Ishikawa (cell line): ENCODE results near the gene HAUS1.

Source experiments
- CREB1 ChIP-seq: IDR thresholded peaks from 2 replicates; pipeline ENCODE4 v1.6.1; 2012; ENCODE audit warnings: low read depth
- EP300 ChIP-seq: IDR thresholded peaks from 2 replicates; pipeline ENCODE4 v1.6.1; 2012; ENCODE audit warnings: borderline replicate concordance
- NFIC ChIP-seq: IDR thresholded peaks from 2 replicates; pipeline ENCODE4 v1.6.1; 2012
- TAF1 ChIP-seq: IDR thresholded peaks from 2 replicates; pipeline ENCODE4 v1.6.1; 2012; ENCODE audit warnings: low read depth, mild to moderate bottlenecking
- TEAD4 ChIP-seq: IDR thresholded peaks from 2 replicates; pipeline ENCODE4 v1.6.1; 2012
- USF1 ChIP-seq: IDR thresholded peaks from 2 replicates; pipeline ENCODE4 v1.6.1; 2012
- YY1 ChIP-seq: IDR thresholded peaks from 2 replicates; pipeline ENCODE4 v1.6.1; 2012; ENCODE audit warnings: low read depth
- ZBTB7A ChIP-seq: IDR thresholded peaks from 2 replicates; pipeline ENCODE4 v1.6.1; 2012; ENCODE audit warnings: low read depth
- TF ChIP-seq, protein P1 (sequence below): IDR thresholded peaks from 2 replicates; pipeline ENCODE4 v1.6.1; 2012; ENCODE audit warnings: low read depth, mild to moderate bottlenecking
- TF ChIP-seq, protein P2 (sequence below): IDR thresholded peaks from 2 replicates; pipeline ENCODE4 v1.6.1; 2012

GRCh38 chr18:46161703-46162396 is 57.7 kb downstream of the HAUS1 start:
- TF ChIP-seq USF1, result no peak
- no peak for TF ChIP-seq EP300
- no peak for TF ChIP-seq YY1
- TF ChIP-seq, protein P1, sequence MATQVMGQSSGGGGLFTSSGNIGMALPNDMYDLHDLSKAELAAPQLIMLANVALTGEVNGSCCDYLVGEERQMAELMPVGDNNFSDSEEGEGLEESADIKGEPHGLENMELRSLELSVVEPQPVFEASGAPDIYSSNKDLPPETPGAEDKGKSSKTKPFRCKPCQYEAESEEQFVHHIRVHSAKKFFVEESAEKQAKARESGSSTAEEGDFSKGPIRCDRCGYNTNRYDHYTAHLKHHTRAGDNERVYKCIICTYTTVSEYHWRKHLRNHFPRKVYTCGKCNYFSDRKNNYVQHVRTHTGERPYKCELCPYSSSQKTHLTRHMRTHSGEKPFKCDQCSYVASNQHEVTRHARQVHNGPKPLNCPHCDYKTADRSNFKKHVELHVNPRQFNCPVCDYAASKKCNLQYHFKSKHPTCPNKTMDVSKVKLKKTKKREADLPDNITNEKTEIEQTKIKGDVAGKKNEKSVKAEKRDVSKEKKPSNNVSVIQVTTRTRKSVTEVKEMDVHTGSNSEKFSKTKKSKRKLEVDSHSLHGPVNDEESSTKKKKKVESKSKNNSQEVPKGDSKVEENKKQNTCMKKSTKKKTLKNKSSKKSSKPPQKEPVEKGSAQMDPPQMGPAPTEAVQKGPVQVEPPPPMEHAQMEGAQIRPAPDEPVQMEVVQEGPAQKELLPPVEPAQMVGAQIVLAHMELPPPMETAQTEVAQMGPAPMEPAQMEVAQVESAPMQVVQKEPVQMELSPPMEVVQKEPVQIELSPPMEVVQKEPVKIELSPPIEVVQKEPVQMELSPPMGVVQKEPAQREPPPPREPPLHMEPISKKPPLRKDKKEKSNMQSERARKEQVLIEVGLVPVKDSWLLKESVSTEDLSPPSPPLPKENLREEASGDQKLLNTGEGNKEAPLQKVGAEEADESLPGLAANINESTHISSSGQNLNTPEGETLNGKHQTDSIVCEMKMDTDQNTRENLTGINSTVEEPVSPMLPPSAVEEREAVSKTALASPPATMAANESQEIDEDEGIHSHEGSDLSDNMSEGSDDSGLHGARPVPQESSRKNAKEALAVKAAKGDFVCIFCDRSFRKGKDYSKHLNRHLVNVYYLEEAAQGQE, result no peak
- TF ChIP-seq TAF1, result no peak
- no peak for TF ChIP-seq ZBTB7A
- TF ChIP-seq TEAD4, result no peak
- TF ChIP-seq CREB1, result no peak
- no peak for TF ChIP-seq NFIC
- TF ChIP-seq, protein P2, sequence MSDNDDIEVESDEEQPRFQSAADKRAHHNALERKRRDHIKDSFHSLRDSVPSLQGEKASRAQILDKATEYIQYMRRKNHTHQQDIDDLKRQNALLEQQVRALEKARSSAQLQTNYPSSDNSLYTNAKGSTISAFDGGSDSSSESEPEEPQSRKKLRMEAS, result no peak
